NCI-H524 (cell line): ENCODE measurements around the gene INTS11.
A peak's percentile ranks its signal among the peaks of the same experiment; 100 is the strongest.

Source experiments
- DNase-seq, 2 experiments: peaks; one replicate each; lab custom pipeline; 2025; lab: John Stamatoyannopoulos, UW

INTS11 gene

DNA sequence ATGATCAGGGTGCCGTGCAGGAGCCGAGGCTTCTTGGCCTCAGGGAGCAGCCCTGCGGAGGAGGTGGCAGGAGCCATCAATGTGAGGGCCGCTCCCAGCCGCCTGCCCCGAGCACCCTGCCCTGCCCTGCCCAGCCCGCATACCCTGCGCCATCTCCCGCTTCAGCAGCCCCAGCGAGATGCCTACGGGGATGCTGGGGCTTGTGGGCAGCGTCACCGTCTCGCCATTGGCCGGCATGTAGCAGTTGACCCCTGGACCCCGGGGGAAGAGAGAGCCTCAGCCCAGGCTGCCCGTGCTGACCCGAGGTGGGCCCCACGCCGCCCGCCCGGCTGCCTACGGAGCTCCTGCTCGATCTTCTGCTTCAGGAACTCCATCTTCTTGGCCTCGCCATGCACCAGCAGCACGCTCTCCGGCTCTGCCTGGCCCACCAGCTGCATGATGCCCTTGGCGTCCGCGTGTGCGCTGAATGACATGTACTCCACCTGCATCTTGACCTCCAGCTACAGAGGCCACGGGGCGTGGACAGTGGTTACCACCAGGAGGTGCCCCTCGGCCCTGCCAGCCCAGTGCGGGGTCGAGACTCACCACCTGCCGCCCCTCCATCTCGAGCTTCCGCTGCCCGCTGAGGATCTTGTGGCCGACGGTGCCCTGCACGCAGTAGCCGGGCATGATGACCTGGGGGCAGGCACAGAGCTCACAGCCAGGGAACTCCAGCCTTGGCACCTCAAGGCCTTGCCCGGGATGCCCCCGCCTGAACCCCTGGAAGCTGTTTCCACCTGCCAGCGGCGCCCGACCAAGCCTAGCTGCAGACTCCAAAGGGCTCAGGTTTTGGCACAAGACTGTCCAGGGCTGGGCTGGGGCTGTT lies 11.8 kb downstream of the INTS11 start:
- DNase-seq, result no peak

DNA sequence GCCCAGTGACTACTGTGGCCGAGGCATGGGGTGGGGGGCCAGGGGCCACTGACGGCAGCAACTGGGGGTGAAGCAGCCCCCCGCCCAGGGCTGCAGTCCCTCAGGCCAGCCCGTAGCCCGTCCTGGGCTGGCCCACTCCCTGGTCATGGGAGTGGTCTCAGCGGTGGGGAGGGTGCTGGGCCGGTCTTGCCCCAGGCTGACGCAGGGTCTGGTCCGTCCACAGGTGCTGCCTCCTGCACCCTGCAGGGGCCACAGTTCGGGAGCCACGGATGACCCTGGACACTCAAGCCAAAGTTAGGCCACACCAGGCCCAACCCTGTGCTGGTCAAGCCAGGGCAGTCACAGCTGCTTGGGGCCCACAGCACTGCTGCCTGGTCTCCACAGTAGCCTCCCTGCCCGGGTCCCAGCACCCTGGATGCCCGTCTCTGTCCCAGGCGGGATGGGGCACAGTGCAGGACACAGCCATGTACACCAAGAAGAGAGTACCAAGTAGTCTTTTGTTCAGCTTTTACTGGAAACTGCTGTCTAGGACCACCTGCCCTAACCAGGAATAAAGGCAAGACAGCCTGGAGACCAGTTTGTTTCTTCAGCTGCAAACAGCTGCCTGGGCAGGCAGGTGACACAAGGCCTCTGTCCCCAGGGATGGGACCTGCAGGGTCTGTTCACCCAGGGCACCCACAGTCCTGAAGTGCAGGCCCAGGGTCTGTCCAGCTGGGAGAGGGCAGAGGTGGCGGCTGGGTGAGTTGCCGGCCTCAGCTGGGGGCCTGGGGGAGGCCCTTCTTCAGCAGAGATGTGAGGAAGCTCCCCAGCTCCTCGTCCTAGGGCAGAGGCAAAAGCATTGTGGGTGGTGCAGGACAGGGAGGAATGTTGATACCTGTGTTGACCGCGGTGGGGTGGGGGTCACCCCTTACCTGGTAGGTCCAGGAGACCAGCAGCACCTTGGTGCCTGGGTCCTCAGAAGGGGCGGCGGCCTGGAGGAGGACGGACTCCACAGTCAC lies 13.1 kb downstream of the INTS11 start:
- no peak for DNase-seq

GRCh38 chr1:1310476-1311053 lies 13.9 kb downstream of the INTS11 start:
- no peak for DNase-seq

- no peak for DNase-seq
Observed at GRCh38 chr1:1310109-1310385, 14.4 kb downstream of the INTS11 start.

DNA sequence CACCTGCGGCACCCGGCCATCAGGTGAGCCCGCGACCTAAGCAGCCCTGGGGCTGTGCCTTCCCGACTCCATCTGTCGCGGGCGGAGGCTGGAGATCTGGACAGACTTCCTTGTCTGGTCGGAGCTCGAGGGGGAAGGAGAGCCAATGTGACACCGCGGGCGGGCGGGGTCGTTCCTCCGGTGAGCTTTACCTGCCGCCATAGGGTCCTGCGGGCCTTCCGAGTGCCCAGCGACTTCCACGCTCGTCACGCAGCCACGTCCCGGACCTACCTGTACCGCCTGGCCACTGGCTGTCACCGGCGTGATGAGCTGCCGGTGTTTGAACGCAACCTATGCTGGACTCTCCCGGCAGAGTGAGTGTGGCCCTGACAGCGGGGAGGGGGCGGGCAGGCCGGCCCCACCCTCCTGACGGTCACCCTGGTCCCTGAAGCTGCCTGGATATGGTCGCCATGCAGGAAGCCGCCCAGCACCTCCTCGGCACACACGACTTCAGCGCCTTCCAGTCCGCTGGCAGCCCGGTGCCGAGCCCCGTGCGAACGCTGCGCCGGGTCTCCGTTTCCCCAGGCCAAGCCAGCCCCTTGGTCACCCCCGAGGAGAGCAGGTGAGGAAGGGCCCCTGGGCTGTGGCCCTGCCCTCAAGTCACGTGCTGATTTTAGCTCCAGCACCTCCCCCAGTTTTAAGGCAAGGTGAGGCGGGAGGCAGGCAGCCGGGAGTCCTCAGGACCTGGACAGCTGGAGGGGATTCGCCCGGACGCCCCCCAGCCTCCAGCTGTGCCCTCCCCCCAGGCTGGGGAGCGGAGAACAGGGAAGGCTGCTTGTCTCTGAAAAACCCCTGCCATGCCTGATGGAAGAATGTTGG lies 15.0 kb downstream of the INTS11 start:
- DNase-seq, result peak in 1 of 2 experiments; percentile 26

- DNase-seq, result no peak
Observed at GRCh38 chr1:1308756-1309250, 15.7 kb downstream of the INTS11 start.

DNA sequence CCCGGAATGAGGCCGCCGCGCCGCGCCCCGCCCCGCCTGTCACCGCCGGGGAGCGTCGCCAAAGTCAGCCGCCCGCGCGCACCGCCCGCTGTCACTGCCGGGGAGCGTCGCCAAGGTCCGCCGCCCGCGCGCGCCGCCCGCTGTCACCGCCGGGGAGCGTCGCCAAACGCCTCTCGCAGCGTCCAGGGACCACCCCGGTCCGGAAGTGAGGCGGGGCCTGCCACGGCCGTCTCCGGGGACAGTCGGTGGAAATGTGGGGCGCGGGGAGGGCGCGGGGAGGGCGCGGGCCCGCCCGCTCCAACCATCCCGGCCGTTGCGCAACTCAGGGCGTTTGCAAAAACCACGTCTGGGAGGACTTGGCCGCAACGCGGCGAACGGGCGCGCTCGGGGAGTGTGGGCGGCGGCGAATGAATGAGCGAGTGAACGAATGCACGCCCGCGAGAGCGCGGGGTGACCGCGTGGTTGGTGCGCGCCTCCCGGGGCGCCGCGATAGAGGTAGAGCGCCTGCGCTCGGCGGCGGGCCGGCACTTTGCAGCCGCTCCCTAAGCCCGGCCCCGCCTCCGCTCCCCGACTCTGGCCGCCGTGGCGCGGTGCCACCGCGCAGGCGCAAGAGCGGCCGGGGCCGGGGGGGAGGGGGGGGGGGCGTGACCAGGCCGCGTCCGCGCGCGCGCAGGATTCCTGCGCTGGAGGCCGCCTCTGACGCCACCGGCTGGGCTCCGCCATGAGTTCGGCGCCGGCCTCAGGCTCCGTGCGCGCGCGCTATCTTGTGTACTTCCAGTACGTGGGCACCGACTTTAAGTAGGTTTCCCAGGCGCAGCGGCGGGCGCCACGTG lies 16.3 kb downstream of the INTS11 start, which contains the start of the genes ACAP3 and PUSL1:
Gene ACAP3, minus strand, starts transcription at position 8 of the 833 bp plus-strand sequence. CDS start 115 bp downstream, outside the sequence.
Gene PUSL1, plus strand, starts transcription at position 675 of the 833 bp plus-strand sequence. Its CDS starts 47 bp downstream, at position 722.
- peak; percentile 77 to 86 for DNase-seq

DNA sequence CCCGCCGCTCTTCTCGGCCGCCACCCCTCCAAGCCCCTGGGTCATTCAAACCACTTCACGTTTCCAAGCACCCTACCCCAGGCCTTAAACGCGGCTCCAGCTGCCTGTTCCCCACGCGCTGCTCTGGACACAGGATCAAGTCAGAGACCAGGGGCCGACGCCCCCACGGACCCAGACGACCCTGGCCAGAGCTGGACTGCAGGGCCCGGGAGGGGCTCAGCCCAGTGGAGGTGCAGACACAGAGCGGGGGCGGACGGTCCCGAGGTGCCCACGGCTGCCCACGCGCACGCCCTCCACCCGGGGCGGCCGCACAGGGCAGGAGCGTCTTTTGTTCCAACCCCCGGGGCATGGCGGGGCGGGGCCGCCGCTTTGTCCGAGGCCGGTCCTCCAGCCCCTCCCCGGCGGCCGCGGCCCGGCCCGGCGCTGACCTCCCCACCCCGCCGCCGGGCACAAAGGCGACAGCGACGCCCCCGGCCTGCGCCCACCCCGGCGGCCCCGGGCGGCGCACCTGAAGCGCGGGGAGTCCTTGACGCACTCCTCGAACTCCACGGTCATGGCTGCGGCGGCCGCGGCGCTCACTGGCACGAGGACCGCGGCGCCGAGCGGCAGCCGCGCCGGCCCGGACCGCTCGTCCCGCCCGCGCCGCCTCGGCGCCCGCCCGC lies 17.1 kb downstream of the INTS11 start:
- DNase-seq, result no peak

DNA sequence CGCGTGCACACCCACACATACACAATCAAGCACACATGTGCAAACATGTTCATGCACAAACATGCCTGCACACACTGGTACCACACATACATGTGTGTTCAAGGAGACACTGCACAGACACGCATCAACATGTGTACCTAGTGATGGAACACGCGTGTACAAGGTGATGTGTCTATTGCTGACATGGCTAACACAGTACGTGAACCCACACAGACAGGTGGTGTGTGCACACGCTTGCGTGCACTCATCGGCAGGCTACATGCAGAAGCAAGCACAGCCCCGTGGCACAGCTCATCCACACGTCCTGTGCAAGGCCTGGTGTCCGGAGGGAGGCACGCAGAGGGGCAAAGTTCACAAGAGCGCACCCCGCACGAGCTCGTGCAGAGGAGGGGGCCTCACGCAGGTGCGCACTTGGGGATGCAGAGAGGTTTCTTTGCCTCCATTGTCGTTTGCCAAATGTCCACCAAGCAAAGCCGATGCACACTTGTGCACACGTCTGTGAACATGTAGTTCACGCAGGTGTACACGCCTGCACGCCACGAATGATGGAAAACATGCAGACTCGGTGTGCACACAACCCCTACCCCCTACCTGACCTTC lies 17.7 kb downstream of the INTS11 start:
- no peak for DNase-seq

DNA sequence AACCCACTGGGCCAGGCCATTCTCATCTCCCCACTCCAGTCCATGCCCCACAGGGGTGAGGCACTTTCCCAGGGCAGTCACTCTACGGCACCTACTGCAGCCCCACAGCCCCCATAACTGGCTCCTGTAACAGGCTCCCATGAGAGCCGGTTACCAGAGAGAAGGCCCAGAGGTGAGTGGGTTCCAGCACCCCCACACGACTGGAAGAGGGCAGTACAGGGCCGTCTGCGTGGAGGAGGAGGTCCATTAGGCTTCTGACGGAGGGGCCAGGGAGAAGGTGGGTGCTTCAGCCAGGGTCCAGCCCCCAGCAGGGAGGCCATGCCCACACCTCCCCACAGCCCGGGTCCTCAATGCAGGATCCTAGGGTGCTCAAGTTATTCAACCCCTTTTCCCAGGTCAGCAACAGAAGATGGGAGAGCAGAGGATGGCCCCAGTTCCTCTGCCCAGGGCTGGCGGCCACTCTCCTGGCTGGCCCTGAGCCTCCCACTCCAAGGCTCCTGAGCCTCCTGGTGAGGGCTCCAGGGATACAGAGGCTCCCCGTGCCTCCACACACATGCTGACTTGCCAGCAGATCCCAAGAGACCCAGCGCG lies 18.3 kb downstream of the INTS11 start:
- peak in 1 of 2 experiments; percentile 58 for DNase-seq

- peak; percentile 49 to 54 for DNase-seq
Observed at GRCh38 chr1:1305300-1306069, 19.0 kb downstream of the INTS11 start.

DNA sequence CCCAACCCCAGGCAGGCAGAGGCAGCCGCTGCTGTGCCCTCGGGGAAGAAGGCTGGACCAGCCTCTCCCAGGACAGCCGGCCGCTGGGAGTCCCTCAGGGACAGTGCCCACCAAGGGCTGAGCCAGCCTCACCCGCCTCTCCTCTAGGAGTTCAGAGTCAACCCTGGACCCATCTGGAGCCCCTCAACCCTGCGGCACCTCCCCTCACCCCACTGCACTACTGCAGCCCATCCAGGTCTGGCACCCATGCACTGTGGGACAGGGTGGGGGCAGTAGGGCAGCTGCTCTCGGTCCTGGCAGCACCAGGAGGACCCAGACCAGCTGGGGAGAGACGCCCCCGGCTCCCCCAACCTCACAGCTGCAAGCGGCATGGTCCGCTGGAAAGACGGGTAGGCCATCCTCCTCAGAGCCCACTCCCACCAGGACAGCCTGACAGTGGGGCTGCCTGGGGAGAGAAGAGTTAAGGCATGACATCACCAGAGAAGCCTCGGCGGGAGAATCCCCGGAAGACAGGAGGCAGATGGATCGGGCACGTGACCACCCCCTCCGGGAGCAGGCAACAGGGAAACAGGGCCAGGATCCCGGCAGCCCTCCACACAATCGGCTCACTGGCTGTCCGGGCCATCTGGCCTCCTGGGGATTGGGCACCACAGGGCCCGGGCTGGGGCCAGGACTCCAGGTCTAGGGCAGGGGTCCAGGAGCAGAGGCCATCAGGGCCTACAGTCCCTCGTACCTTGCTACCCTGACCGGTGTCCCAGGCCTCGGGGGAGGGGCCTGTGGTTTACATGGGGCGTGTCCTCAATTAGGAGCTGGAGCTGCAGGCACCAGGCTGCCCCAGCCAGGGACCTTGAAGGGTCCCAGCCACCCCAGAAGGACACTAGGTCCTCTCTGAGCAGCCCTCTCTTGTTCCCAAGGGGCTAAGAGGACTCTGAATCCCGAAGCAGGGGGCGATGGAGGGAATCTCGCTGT lies 19.8 kb downstream of the INTS11 start:
- peak; percentile 89 to 93 for DNase-seq

- no peak for DNase-seq
Observed at GRCh38 chr1:1303736-1304135, 20.7 kb downstream of the INTS11 start.

GRCh38 chr1:1302951-1303509 lies 21.4 kb downstream of the INTS11 start:
- DNase-seq, result no peak

DNA sequence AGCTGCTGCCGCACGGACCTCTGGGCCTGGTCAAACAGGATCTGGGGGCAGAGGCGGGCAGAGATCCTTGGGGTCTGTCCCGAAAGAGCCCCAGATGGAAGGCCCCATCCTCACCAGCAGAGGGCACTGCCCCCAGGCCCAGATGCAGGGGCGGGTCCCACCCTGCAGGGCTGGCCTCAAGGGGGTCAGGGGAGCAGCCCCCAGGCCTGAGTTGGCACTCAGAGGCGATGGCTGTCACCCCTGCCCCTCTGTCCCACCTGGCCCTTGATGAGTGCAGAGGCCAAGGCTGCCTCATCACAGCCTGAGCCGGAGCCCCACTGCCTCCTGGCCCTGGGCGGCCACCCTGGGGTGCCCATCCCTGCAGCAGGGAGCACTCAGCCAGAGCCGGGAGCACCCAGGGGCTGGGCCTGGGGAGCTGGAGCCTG lies 22.4 kb downstream of the INTS11 start:
- DNase-seq, result no peak

- DNase-seq, result no peak
Observed at GRCh38 chr1:1300352-1300739, 24.1 kb downstream of the INTS11 start.
